Common myeloid progenitor, CD34-positive (primary cell): ENCODE data around the gene PARP8.

ENCODE experiments used
- CTCF ChIA-PET: fragments of 350-600 bp; sonication (Branson Sonifier 250); formaldehyde crosslinking; loops from one replicate; lab custom pipeline; 2021; ENCODE audit warnings: antibody characterized with exemption; lab: Charles Lee
- POLR2A ChIA-PET: fragments of 350-600 bp; sonication (Branson Sonifier 250); formaldehyde crosslinking; loops from one replicate; lab custom pipeline; 2021; ENCODE audit warnings: antibody characterized with exemption; lab: Charles Lee
- DNase-seq, 3 donors: peaks; one replicate each; pipeline versions ENCODE4 v3.0.0 to v3.0.0-alpha.2; 2013
- H3K27ac ChIP-seq, 2 experiments: 1 replicate in 1 of 2; 2 replicates in 1 of 2; pipeline ENCODE4 v1.7.0; 2013; ENCODE audit warnings: inconsistent platforms in 2 of 2, low read length in 2 of 2, mild to moderate bottlenecking in 2 of 2, low read depth in 1 of 2, moderate library complexity in 1 of 2; ENCODE audit not compliant: severe bottlenecking in 2 of 2, insufficient read depth in 1 of 2, poor library complexity in 1 of 2
- H3K27me3 ChIP-seq, 5 experiments: replicated peaks in 2 of 5; 1 replicate in 3 of 5; 2 replicates in 2 of 5; pipeline versions ENCODE4 v1.6.1 to v1.7.0; 2013; ENCODE audit warnings: low read length in 4 of 5, mild to moderate bottlenecking in 2 of 5, moderate library complexity in 2 of 5, inconsistent platforms in 1 of 5; ENCODE audit not compliant: insufficient read depth in 5 of 5, control insufficient read depth in 4 of 5
- H3K36me3 ChIP-seq, 4 experiments: 1 replicate in 2 of 4; 2 replicates in 2 of 4; pipeline versions ENCODE4 v1.6.1 to v1.7.0; 2013; ENCODE audit warnings: low read length in 3 of 4, control low read depth in 1 of 4, mild to moderate bottlenecking in 1 of 4; ENCODE audit not compliant: control insufficient read depth in 4 of 4, insufficient read depth in 4 of 4
- H3K4me1 ChIP-seq, 4 experiments: 1 replicate in 3 of 4; 2 replicates in 1 of 4; pipeline versions ENCODE4 v1.6.1 to v1.7.1; 2013; ENCODE audit warnings: low read length in 3 of 4, mild to moderate bottlenecking in 3 of 4, control low read depth in 1 of 4, inconsistent platforms in 1 of 4, moderate library complexity in 1 of 4; ENCODE audit not compliant: control insufficient read depth in 4 of 4, insufficient read depth in 4 of 4; ENCODE audit errors: control extremely low read depth in 1 of 4
- H3K4me3 ChIP-seq, 7 experiments: 1 replicate in 4 of 7; 2 replicates in 3 of 7; pipeline versions ENCODE4 v1.5.1 to v1.7.0; 2013; ENCODE audit warnings: mild to moderate bottlenecking in 7 of 7, low read length in 6 of 7, moderate library complexity in 6 of 7, inconsistent platforms in 2 of 7, low read depth in 2 of 7, control low read depth in 1 of 7; ENCODE audit not compliant: insufficient read depth in 4 of 7, control insufficient read depth in 1 of 7; ENCODE audit errors: extremely low read depth in 1 of 7
- H3K9me3 ChIP-seq, 5 experiments: 1 replicate in 4 of 5; 2 replicates in 1 of 5; pipeline versions ENCODE4 v1.6.1 to v1.7.1; 2013; ENCODE audit warnings: low read length in 4 of 5, mild to moderate bottlenecking in 2 of 5, inconsistent platforms in 1 of 5, low read depth in 1 of 5, moderate library complexity in 1 of 5; ENCODE audit not compliant: control insufficient read depth in 4 of 5, insufficient read depth in 2 of 5; ENCODE audit errors: control extremely low read depth in 1 of 5
- WGBS: methylation state at CpG from one replicate; pipeline ENCODE4 v1.1.5; 2013; ENCODE audit not compliant: insufficient coverage; 5-methylcytosine and 5-hydroxymethylcytosine counted together

Gene PARP8

GRCh38 chr5:50881407-50881806, 215.0 kb downstream of the PARP8 start:
- no peaks in the 10 kb centered on the region for H3K4me1 ChIP-seq

GRCh38 chr5:50886657-50887345, 220.4 kb downstream of the PARP8 start:
- peaks cover 0 to 2% (median 0%) of the 10 kb centered on the region in 5 experiments for H3K27me3 ChIP-seq
- H3K27ac ChIP-seq = no peak overlapping the region
- WGBS = 71% methylated on average over 1 of the region's 2 CpGs
- no peaks in the 10 kb centered on the region for H3K9me3 ChIP-seq
- H3K4me3 ChIP-seq = no peak overlapping the region
- no peaks in the 10 kb centered on the region for H3K4me1 ChIP-seq
- no peaks in the 10 kb centered on the region for H3K36me3 ChIP-seq
- CTCF ChIA-PET = interaction anchor here (0.6 kb wide), 1 partner anchor 95 kb away, joined by 4 read pairs; no protein-coding TSS in a partner anchor
- no peak for DNase-seq
- POLR2A ChIA-PET = no interaction called here

More at GRCh38 chr5:50881407-50881806, 215.0 kb downstream of the PARP8 start:
- Histone ChIP-seq H3K36me3 (no peaks in the 10 kb centered on the region), H3K27ac (no peak overlapping the region), H3K9me3 (no peaks in the 10 kb centered on the region), H3K27me3 (peaks cover 0 to 2% (median 0%) of the 10 kb centered on the region in 5 experiments), H3K4me3 (no peak overlapping the region)
- 81% methylated on average over 3 of the region's 3 CpGs for WGBS
- ChIA-PET POLR2A (no interaction called here), CTCF (interaction anchor here (0.6 kb wide), 1 partner anchor 262 kb away, joined by 3 read pairs; no protein-coding TSS in a partner anchor)
- DNase-seq = no peak

- WGBS = 100% methylated on average over 3 of the region's 3 CpGs
Observed at GRCh38 chr5:50887889-50888633, 221.6 kb downstream of the PARP8 start.

GRCh38 chr5:50888751-50889150, 222.3 kb downstream of the PARP8 start:
- Histone ChIP-seq H3K4me3 (no peak overlapping the region), H3K9me3 (no peaks in the 10 kb centered on the region), H3K4me1 (no peaks in the 10 kb centered on the region), H3K27ac (no peak overlapping the region), H3K27me3 (peaks cover 0 to 2% (median 0%) of the 10 kb centered on the region in 5 experiments), H3K36me3 (no peaks in the 10 kb centered on the region)
- WGBS = 83% methylated on average over 1 of the region's 1 CpG
- CTCF ChIA-PET = no interaction called here
- POLR2A ChIA-PET = no interaction called here
- no peak for DNase-seq

More at GRCh38 chr5:50887889-50888633, 221.6 kb downstream of the PARP8 start:
- CTCF ChIA-PET = no interaction called here
- H3K36me3 ChIP-seq = no peaks in the 10 kb centered on the region
- H3K9me3 ChIP-seq = no peaks in the 10 kb centered on the region
- peaks cover 0 to 2% (median 0%) of the 10 kb centered on the region in 5 experiments for H3K27me3 ChIP-seq
- no peaks in the 10 kb centered on the region for H3K4me1 ChIP-seq
- no peak overlapping the region for H3K27ac ChIP-seq
- DNase-seq = no peak
- POLR2A ChIA-PET = no interaction called here
- no peak overlapping the region for H3K4me3 ChIP-seq

- CTCF ChIA-PET = no interaction called here
- peaks cover 0 to 1% (median 0%) of the 10 kb centered on the region in 5 experiments for H3K27me3 ChIP-seq
- DNase-seq = no peak
- H3K4me3 ChIP-seq = no peak overlapping the region
- POLR2A ChIA-PET = no interaction called here
- no CpG with 5 or more reads among the region's 2 CpGs for WGBS
- no peak overlapping the region for H3K27ac ChIP-seq
- H3K4me1 ChIP-seq = no peaks in the 10 kb centered on the region
- no peaks in the 10 kb centered on the region for H3K9me3 ChIP-seq
- no peaks in the 10 kb centered on the region for H3K36me3 ChIP-seq
Observed at GRCh38 chr5:50889790-50890189, 223.4 kb downstream of the PARP8 start.
